Trophoblast cell (in vitro differentiated cells and primary cell): Measurements from ENCODE around the gene TANGO6.

Source experiments
- DNase-seq, 2 donors: peaks; one replicate each; pipeline ENCODE4 v3.0.0-alpha.2; 2016
- H2AFZ ChIP-seq: 2 replicates; pipeline ENCODE4 v1.6.1; 2013; ENCODE audit warnings: low read length, moderate library complexity, mild to moderate bottlenecking; ENCODE audit not compliant: insufficient read depth, poor library complexity
- H2AK5ac ChIP-seq: 2 replicates; pipeline ENCODE4 v1.6.1; 2013; ENCODE audit warnings: mild to moderate bottlenecking, low read length
- H2BK120ac ChIP-seq: 2 replicates; pipeline ENCODE4 v1.6.1; 2013; ENCODE audit warnings: low read length, mild to moderate bottlenecking, moderate library complexity; ENCODE audit not compliant: insufficient read depth, poor library complexity
- H2BK12ac ChIP-seq: 2 replicates; pipeline ENCODE4 v1.6.1; 2013; ENCODE audit warnings: mild to moderate bottlenecking, low read length, moderate library complexity
- H2BK5ac ChIP-seq: 2 replicates; pipeline ENCODE4 v1.6.1; 2013; ENCODE audit warnings: low read length, low read depth, moderate library complexity, mild to moderate bottlenecking; ENCODE audit not compliant: poor library complexity
- H3K14ac ChIP-seq: 2 replicates; pipeline ENCODE4 v1.6.1; 2013; ENCODE audit warnings: mild to moderate bottlenecking, low read length
- H3K18ac ChIP-seq: 2 replicates; pipeline ENCODE4 v1.6.1; 2013; ENCODE audit warnings: mild to moderate bottlenecking, low read length
- H3K23ac ChIP-seq: 2 replicates; pipeline ENCODE4 v1.6.1; 2013; ENCODE audit warnings: low read length
- H3K27ac ChIP-seq: 2 replicates; pipeline ENCODE4 v1.5.1; 2013; ENCODE audit warnings: low read depth, mild to moderate bottlenecking, inconsistent platforms, low read length, moderate library complexity
- H3K27me3 ChIP-seq: 2 replicates; pipeline ENCODE4 v1.6.1; 2013; ENCODE audit warnings: inconsistent platforms, mild to moderate bottlenecking, low read length, moderate library complexity; ENCODE audit not compliant: insufficient read depth
- H3K36me3 ChIP-seq, 2 experiments: 1 replicate in 1 of 2; 2 replicates in 1 of 2; pipeline ENCODE4 v1.6.1; 2013; ENCODE audit warnings: low read length in 2 of 2, mild to moderate bottlenecking in 2 of 2, moderate library complexity in 1 of 2; ENCODE audit not compliant: insufficient read depth in 2 of 2, control insufficient read depth in 1 of 2
- H3K4ac ChIP-seq: 2 replicates; pipeline ENCODE4 v1.6.1; 2013; ENCODE audit warnings: low read depth, mild to moderate bottlenecking, low read length, moderate library complexity
- H3K4me1 ChIP-seq, 2 experiments: 1 replicate in 1 of 2; 2 replicates in 1 of 2; pipeline ENCODE4 v1.6.1; 2013; ENCODE audit warnings: low read length in 2 of 2, mild to moderate bottlenecking in 2 of 2, moderate library complexity in 1 of 2; ENCODE audit not compliant: insufficient read depth in 2 of 2, control insufficient read depth in 1 of 2
- H3K4me2 ChIP-seq: 2 replicates; pipeline ENCODE4 v1.6.1; 2013; ENCODE audit warnings: inconsistent platforms, mild to moderate bottlenecking, low read length, moderate library complexity
- H3K4me3 ChIP-seq: 2 replicates; pipeline ENCODE4 v1.5.1; 2013; ENCODE audit warnings: mild to moderate bottlenecking, low read depth, low read length, inconsistent platforms
- H3K79me1 ChIP-seq: one replicate; pipeline ENCODE4 v1.6.1; 2013; ENCODE audit warnings: low read length
- H3K79me2 ChIP-seq: 2 replicates; pipeline ENCODE4 v1.6.1; 2013; ENCODE audit warnings: low read length, mild to moderate bottlenecking; ENCODE audit not compliant: control insufficient read depth, insufficient read depth, poor library complexity
- H3K9ac ChIP-seq: 2 replicates; pipeline ENCODE4 v1.6.1; 2013; ENCODE audit warnings: mild to moderate bottlenecking, low read length
- H3K9me3 ChIP-seq: 2 replicates; pipeline ENCODE4 v1.6.1; 2013; ENCODE audit warnings: low read depth, mild to moderate bottlenecking, control low read depth, inconsistent platforms, low read length; ENCODE audit not compliant: insufficient read depth
- H4K12ac ChIP-seq: 2 replicates; pipeline ENCODE4 v1.6.1; 2013; ENCODE audit warnings: low read depth, mild to moderate bottlenecking, low read length, moderate library complexity
- H4K8ac ChIP-seq: 2 replicates; pipeline ENCODE4 v1.6.1; 2013; ENCODE audit warnings: low read depth, mild to moderate bottlenecking, low read length, moderate library complexity
- H4K91ac ChIP-seq: one replicate; pipeline ENCODE4 v1.6.1; 2013; ENCODE audit warnings: low read depth, mild to moderate bottlenecking, low read length, moderate library complexity
- WGBS: extraction: QIAGEN DNeasy Blood & Tissue Kit; methylation state at CpG from one replicate; pipeline ENCODE4 v1.1.7; 2013; ENCODE audit warnings: missing lambda C conversion rate; ENCODE audit not compliant: insufficient read length, insufficient coverage; ENCODE audit errors: extremely low coverage; 5-methylcytosine and 5-hydroxymethylcytosine counted together

Gene TANGO6

DNA sequence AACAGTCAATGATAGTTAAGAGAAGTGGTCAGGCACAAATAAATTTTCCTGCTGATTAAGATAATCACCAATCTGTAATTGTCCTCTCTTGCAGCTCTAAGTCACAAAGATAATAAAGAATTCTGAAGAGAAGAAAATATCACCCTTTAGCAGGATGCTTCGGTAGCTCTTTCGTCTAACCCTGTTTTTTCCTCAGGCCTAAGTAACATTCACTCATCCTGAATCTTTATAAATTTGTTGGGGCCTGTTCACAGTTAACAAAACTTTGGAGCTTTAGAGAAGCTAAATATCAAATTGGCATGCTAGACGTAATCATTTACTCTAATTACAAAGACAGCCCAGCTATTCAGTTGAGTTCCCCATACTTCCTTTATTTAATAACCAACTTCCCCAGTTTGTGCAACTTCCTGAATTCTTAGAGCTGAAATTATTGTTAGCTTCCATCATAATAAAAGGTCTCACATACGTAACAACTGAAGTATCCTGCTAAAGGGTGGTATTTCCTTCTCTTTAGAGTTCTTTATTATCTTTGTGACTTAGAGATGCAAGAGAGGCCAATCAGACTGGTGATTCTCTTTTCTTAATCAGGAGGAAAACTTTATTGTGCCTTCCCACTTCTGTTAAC, 118.6 kb downstream of the TANGO6 start:
- DNase-seq: peak in 1 of 2 donors; percentile 13
- Histone ChIP-seq H3K4me3 (no peak overlapping the region), H3K79me2 (no peaks in the 10 kb centered on the region), H3K4ac (no peak overlapping the region), H2BK12ac (no peak overlapping the region), H3K14ac (no peak overlapping the region), H4K8ac (no peak overlapping the region), H4K91ac (no peak overlapping the region), H2AK5ac (no peak overlapping the region), H3K27ac (no peak overlapping the region), H3K27me3 (no peaks in the 10 kb centered on the region), H2BK5ac (no peak overlapping the region), H3K36me3 (no peaks in the 10 kb centered on the region), H4K12ac (no peak overlapping the region), H3K4me2 (no peak overlapping the region), H3K18ac (no peak overlapping the region), H3K9me3 (no peaks in the 10 kb centered on the region), H3K9ac (no peak overlapping the region), H3K4me1 (no peaks in the 10 kb centered on the region), H3K23ac (no peak overlapping the region), H3K79me1 (no peaks in the 10 kb centered on the region), H2BK120ac (no peak overlapping the region), H2AFZ (no peak overlapping the region)
- no CpG with 5 or more reads among the region's 4 CpGs for WGBS

DNA sequence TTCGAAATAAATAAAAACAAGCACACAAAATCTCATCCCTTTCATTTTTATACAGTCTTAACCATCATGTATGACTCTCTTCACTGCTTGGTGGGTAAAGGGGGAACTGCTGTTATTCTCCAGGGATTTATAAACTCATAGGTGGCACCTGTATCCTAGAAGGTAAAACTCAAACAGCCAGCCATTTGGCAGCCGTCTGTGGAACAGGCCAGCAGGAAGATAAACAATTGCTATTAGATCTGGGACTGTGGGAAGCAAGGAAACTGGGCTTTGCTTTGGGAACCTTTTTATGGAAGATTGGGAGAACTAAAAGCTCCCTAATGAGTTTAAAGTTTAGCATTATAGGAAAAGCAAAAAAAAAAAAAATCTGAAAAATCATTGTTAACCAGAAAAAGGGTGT, 126.0 kb downstream of the TANGO6 start:
- no peak overlapping the region for H3K4me3 ChIP-seq
- H3K9ac ChIP-seq: no peak overlapping the region
- H2AFZ ChIP-seq: no peak overlapping the region
- H3K14ac ChIP-seq: no peak overlapping the region
- no peak overlapping the region for H2AK5ac ChIP-seq
- H3K27me3 ChIP-seq: no peaks in the 10 kb centered on the region
- no peak overlapping the region for H2BK120ac ChIP-seq
- H3K79me1 ChIP-seq: peaks cover 5% of the 10 kb centered on the region
- H2BK5ac ChIP-seq: no peak overlapping the region
- H3K23ac ChIP-seq: no peak overlapping the region
- no CpG with 5 or more reads among the region's 2 CpGs for WGBS
- H3K18ac ChIP-seq: no peak overlapping the region
- no peak overlapping the region for H4K12ac ChIP-seq
- H3K36me3 ChIP-seq: no peaks in the 10 kb centered on the region
- no peaks in the 10 kb centered on the region for H3K9me3 ChIP-seq
- H2BK12ac ChIP-seq: no peak overlapping the region
- H3K4me2 ChIP-seq: no peak overlapping the region
- H3K79me2 ChIP-seq: no peaks in the 10 kb centered on the region
- H4K91ac ChIP-seq: no peak overlapping the region
- peaks cover 6 to 13% of the 10 kb centered on the region in 2 experiments for H3K4me1 ChIP-seq
- no peak overlapping the region for H3K4ac ChIP-seq
- DNase-seq: no peak
- no peak overlapping the region for H3K27ac ChIP-seq
- H4K8ac ChIP-seq: no peak overlapping the region

DNA sequence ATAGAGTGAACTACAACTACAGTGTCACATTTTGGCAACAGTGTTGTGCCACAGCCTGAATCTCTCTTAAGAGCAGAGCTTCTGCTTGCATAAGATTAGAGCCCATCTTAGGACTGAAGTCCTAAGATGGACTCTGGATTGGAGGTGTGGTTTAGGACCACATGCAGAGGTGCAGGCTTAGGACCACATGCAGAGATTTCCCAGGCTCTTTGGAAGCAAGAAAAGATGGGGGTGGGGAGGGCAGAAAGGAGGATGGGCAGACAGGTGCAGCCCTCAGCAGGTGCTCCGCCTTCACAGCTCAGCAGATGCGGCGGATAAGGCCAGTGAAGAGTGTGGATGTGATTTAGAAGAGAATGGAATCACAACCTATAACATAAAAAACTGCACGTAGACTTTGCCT, 128.7 kb downstream of the TANGO6 start:
- no peak overlapping the region for H3K14ac ChIP-seq
- H2AK5ac ChIP-seq: no peak overlapping the region
- H3K4me2 ChIP-seq: no peak overlapping the region
- no peak overlapping the region for H3K4ac ChIP-seq
- no peaks in the 10 kb centered on the region for H3K9me3 ChIP-seq
- H3K36me3 ChIP-seq: no peaks in the 10 kb centered on the region
- no peak overlapping the region for H3K18ac ChIP-seq
- H2AFZ ChIP-seq: no peak overlapping the region
- H3K4me3 ChIP-seq: no peak overlapping the region
- no peak overlapping the region for H2BK120ac ChIP-seq
- no peak overlapping the region for H3K9ac ChIP-seq
- H3K79me2 ChIP-seq: no peaks in the 10 kb centered on the region
- H3K27me3 ChIP-seq: no peaks in the 10 kb centered on the region
- H4K91ac ChIP-seq: no peak overlapping the region
- no peak overlapping the region for H4K8ac ChIP-seq
- no peak overlapping the region for H3K23ac ChIP-seq
- H3K4me1 ChIP-seq: peaks cover 6 to 13% of the 10 kb centered on the region in 2 experiments
- H3K79me1 ChIP-seq: peaks cover 5% of the 10 kb centered on the region
- H2BK12ac ChIP-seq: peak overlapping the region; percentile 61
- no CpG with 5 or more reads among the region's 4 CpGs for WGBS
- no peak overlapping the region for H3K27ac ChIP-seq
- H4K12ac ChIP-seq: no peak overlapping the region
- DNase-seq: no peak
- no peak overlapping the region for H2BK5ac ChIP-seq

DNA sequence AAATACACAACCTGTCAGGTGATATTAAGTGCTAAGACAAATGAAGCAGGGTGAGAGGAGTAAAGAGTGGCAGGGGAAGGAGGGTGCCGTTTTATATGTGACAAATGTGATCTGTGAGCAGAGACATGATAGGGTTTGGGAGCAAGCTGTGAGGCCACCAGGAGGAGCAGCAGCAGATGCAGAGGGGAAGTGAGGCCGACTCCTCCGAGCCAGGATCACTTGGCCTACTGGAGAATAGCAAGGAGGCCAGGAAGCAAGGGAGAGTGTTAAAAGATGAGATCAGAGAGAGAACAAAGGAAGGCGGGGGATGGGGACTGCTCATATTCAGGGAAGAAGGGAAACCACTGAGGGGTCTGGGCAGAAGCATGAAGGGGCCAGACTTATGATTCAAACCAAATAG, 129.4 kb downstream of the TANGO6 start:
- Histone ChIP-seq H2BK5ac (no peak overlapping the region), H3K79me1 (peaks cover 5% of the 10 kb centered on the region), H4K12ac (no peak overlapping the region), H3K36me3 (no peaks in the 10 kb centered on the region), H4K91ac (peak overlapping the region; percentile 30), H3K9me3 (no peaks in the 10 kb centered on the region), H3K4me1 (peaks cover 6 to 13% of the 10 kb centered on the region in 2 experiments), H3K4me2 (no peak overlapping the region), H4K8ac (no peak overlapping the region), H3K27me3 (no peaks in the 10 kb centered on the region), H3K79me2 (no peaks in the 10 kb centered on the region), H3K27ac (peak overlapping the region; percentile 21), H3K18ac (no peak overlapping the region), H3K9ac (no peak overlapping the region), H2AFZ (no peak overlapping the region), H3K4me3 (no peak overlapping the region), H2BK120ac (peak overlapping the region; percentile 48), H2AK5ac (no peak overlapping the region), H3K4ac (no peak overlapping the region), H3K23ac (no peak overlapping the region), H2BK12ac (no peak overlapping the region), H3K14ac (no peak overlapping the region)
- no CpG with 5 or more reads among the region's 4 CpGs for WGBS
- DNase-seq: no peak
